Endothelial cell of umbilical vein (primary cell): Measurements from ENCODE around the gene PPM1H. TPM values are rescaled to one million over a fixed set of nuclear protein-coding genes. Genes with fewer than 3 reads are reported as not detected.

ENCODE experiments used
- BruUV-seq: library from RNA; stranded (reverse); fragments of 400-500 nt; replicated peaks from 2 replicates; lab custom pipeline; 2021; lab: Mats Ljungman, UMichigan
- CTCF ChIA-PET: fragments of 300-600, 350-600 bp; sonication (Branson Sonifier 250); formaldehyde crosslinking; loops from one replicate; lab custom pipeline; 2021; ENCODE audit warnings: antibody characterized with exemption, inconsistent platforms; lab: Charles Lee
- POLR2A ChIA-PET: fragments of 300-600, 350-600 bp; sonication (Branson Sonifier 250); formaldehyde crosslinking; loops from one replicate; lab custom pipeline; 2021; ENCODE audit warnings: antibody characterized with exemption, inconsistent platforms; lab: Charles Lee
- DNase-seq: peaks from one replicate; pipeline ENCODE4 v3.0.0-alpha.2; 2011; ENCODE audit warnings: low read depth, low spot score
- FAIRE-seq: peaks from 2 replicates; lab custom pipeline; 2011; peaks lifted over from hg19 to GRCh38; lab: Jason Lieb, UNC
- H2AFZ ChIP-seq: 2 replicates; pipeline ENCODE4 v1.6.0; 2012; ENCODE audit warnings: low read depth, low read length, control low read depth, inconsistent platforms
- H3K27ac ChIP-seq: 2 replicates; pipeline ENCODE4 v1.5.1; 2011; ENCODE audit warnings: low read depth, mild to moderate bottlenecking, control low read depth, low read length, moderate library complexity; ENCODE audit not compliant: insufficient read depth
- H3K27me3 ChIP-seq, 2 experiments: 2 replicates each; pipeline versions ENCODE4 v1.6.0 to v1.6.1; 2011; ENCODE audit warnings: low read length in 2 of 2, mixed read lengths in 1 of 2; ENCODE audit not compliant: control insufficient read depth in 2 of 2, insufficient read depth in 2 of 2
- H3K36me3 ChIP-seq, 2 experiments: 2 replicates in 1 of 2; 3 replicates in 1 of 2; pipeline ENCODE4 v1.5.1; 2011; ENCODE audit warnings: low read length in 2 of 2, mild to moderate bottlenecking in 1 of 2, moderate library complexity in 1 of 2; ENCODE audit not compliant: control insufficient read depth in 2 of 2, insufficient read depth in 2 of 2; ENCODE audit errors: extremely low read depth in 1 of 2
- H3K4me1 ChIP-seq: 3 replicates; pipeline ENCODE4 v1.5.1; 2011; ENCODE audit warnings: mild to moderate bottlenecking, low read length; ENCODE audit not compliant: control insufficient read depth, insufficient read depth; ENCODE audit errors: extremely low read depth
- H3K4me2 ChIP-seq: 2 replicates; pipeline ENCODE4 v1.6.1; 2011; ENCODE audit warnings: low read length, control low read depth, mixed read lengths; ENCODE audit not compliant: insufficient read depth
- H3K4me3 ChIP-seq, 3 experiments: fragments of 200-600 bp in 1 of 3; sonication (generic), shearing (Covaris generic) in 1 of 3; replicated peaks in 1 of 3; 2 replicates each; pipeline ENCODE4 v1.5.1; 2011 to 2016; ENCODE audit warnings: control low read depth in 3 of 3, low read length in 3 of 3, mild to moderate bottlenecking in 2 of 3, inconsistent platforms in 1 of 3, low read depth in 1 of 3, moderate library complexity in 1 of 3; ENCODE audit not compliant: insufficient read depth in 1 of 3
- H3K79me2 ChIP-seq: 2 replicates; pipeline ENCODE4 v1.6.0; 2012; ENCODE audit warnings: low read length, inconsistent platforms; ENCODE audit not compliant: control insufficient read depth, insufficient read depth
- H3K9ac ChIP-seq: replicated peaks from 2 replicates; pipeline ENCODE3; 2011; ENCODE audit warnings: low read length, control low read depth; ENCODE audit not compliant: insufficient read depth; ENCODE audit errors: extremely low read depth
- H3K9me1 ChIP-seq: replicated peaks from 3 replicates; pipeline ENCODE4 v1.6.0; 2011; ENCODE audit warnings: mild to moderate bottlenecking, low read length; ENCODE audit not compliant: control insufficient read depth, insufficient read depth; ENCODE audit errors: extremely low read depth
- H3K9me3 ChIP-seq: replicated peaks from 2 replicates; pipeline ENCODE4 v1.5.1; 2012; ENCODE audit warnings: low read length, inconsistent platforms; ENCODE audit not compliant: control insufficient read depth, insufficient read depth
- H4K20me1 ChIP-seq: replicated peaks from 2 replicates; pipeline ENCODE3; 2011; ENCODE audit warnings: mild to moderate bottlenecking, low read length; ENCODE audit not compliant: control insufficient read depth, insufficient read depth; ENCODE audit errors: extremely low read depth
- EZH2 ChIP-seq: IDR thresholded peaks from 2 replicates; pipeline ENCODE4 v1.6.1; 2012; ENCODE audit warnings: borderline replicate concordance, low read depth, mild to moderate bottlenecking, moderate library complexity, low read length, inconsistent platforms; ENCODE audit not compliant: severe bottlenecking
- FOS ChIP-seq: IDR thresholded peaks from 2 replicates; pipeline ENCODE4 v1.6.1; 2011; ENCODE audit warnings: mild to moderate bottlenecking, low read length, moderate library complexity, borderline replicate concordance; ENCODE audit not compliant: insufficient read depth
- GATA2 ChIP-seq: IDR thresholded peaks from 2 replicates; pipeline ENCODE4 v1.7.0; 2011; ENCODE audit warnings: low read depth, mild to moderate bottlenecking, moderate library complexity, mixed read lengths, low read length; ENCODE audit not compliant: insufficient read length, insufficient read depth
- JUN ChIP-seq: IDR thresholded peaks from 2 replicates; pipeline ENCODE4 v1.6.1; 2011; ENCODE audit warnings: borderline replicate concordance, low read depth; ENCODE audit not compliant: insufficient read length, insufficient read depth
- MYC ChIP-seq: IDR thresholded peaks from one replicate; pipeline ENCODE4 v1.6.1; 2011; ENCODE audit warnings: mild to moderate bottlenecking, low read depth, low read length
- POLR2A ChIP-seq: IDR thresholded peaks from 2 replicates; pipeline ENCODE4 v1.6.1; 2012; ENCODE audit warnings: low read depth, mild to moderate bottlenecking, control low read depth, low read length
- POLR2AphosphoS5 ChIP-seq: IDR thresholded peaks from 2 replicates; pipeline ENCODE4 v1.6.1; 2012; ENCODE audit warnings: low read depth, mild to moderate bottlenecking, control low read depth, low read length, moderate library complexity; ENCODE audit not compliant: insufficient read depth
- dilution Hi-C: fragments of 300-500 bp; cut with MboI; formaldehyde crosslinking; loops from one replicate; pipeline ENCODE4 v1.15.0; 2019; ENCODE audit warnings: low sequenced_read_pairs; ENCODE audit not compliant: extremely low pct_ligation_motif_present
- intact Hi-C: fragments of 100-400 bp; cut with micrococcal nuclease; formaldehyde crosslinking; loops from one replicate; pipeline ENCODE4 v1.10.0; 2022
- polyA plus RNA-seq, 4 experiments: library from polyadenylated mRNA; depleted of rRNA in 3 of 4; stranded (reverse) in 3 of 4; unstranded in 1 of 4; fragments of >200 nt; gene quantifications; 2 replicates each; pipeline versions ENCODE4 v1.2.1 to v1.2.3, GENCODE V29; 2011 to 2012; ENCODE audit warnings: missing spikeins in 1 of 4
- total RNA-seq: library from RNA; stranded (reverse); gene quantifications from 2 replicates; pipeline ENCODE4 v1.2.3, GENCODE V29; 2021
- TF ChIP-seq, protein P1 (sequence below): IDR thresholded peaks from 2 replicates; pipeline ENCODE4 v1.6.1; 2011; ENCODE audit not compliant: insufficient read depth, insufficient read length
- TF ChIP-seq, protein P2 (sequence below), 2 donors: IDR thresholded peaks; 1 replicate in 1 of 2; 2 replicates in 1 of 2; pipeline ENCODE4 v1.5.1; 2011; ENCODE audit warnings: low read length in 2 of 2, mild to moderate bottlenecking in 2 of 2, moderate library complexity in 2 of 2, control low read depth in 1 of 2, inconsistent platforms in 1 of 2, low read depth in 1 of 2; ENCODE audit not compliant: insufficient read depth in 1 of 2; ENCODE audit errors: extremely low read depth in 1 of 2

The PPM1H gene
- total and polyA plus RNA-seq, 2 donors (not counting 3 experiments of a cell fraction or from before 2014, with no cell fraction given), result 1.0 to 7.2 TPM

DNA sequence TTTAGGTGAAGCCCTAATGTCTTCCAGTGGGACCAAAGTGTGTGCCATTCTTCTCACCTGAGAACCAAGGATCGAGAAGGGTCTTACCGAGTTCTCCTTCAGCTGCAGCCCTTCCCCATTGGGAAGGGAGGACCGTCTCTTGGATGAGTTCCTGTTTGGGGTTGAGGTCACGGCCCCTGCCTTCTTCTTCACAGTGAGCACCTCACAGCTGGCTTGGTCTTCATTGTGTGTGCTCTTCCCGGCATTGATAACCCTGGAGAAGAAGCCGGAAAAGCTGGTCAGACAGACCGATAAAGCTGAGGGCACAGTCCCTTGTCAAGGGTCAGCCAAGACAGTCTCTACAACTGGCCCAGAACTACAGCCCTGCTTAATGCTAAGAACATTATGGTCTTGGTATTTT lies 102.9 kb downstream of the PPM1H start:
- no peak overlapping the region for H2AFZ ChIP-seq
- no peaks in the 10 kb centered on the region for H3K9me1 ChIP-seq
- H4K20me1 ChIP-seq, result no peaks in the 10 kb centered on the region
- ChIA-PET CTCF (interaction anchor here (1.5 kb wide), 1 partner anchor 250 kb away, joined by 4 read pairs; no protein-coding TSS in a partner anchor), POLR2A (no interaction called here)
- FAIRE-seq (no peak), DNase-seq (no peak)
- dilution Hi-C loops (no loop called here), intact Hi-C loops (no loop called here)
- no TSS peak for BruUV-seq
- no peak overlapping the region for H3K9ac ChIP-seq
- H3K4me1 ChIP-seq, result no peaks in the 10 kb centered on the region
- H3K79me2 ChIP-seq, result no peaks in the 10 kb centered on the region
- H3K27ac ChIP-seq, result no peak overlapping the region
- H3K36me3 ChIP-seq, result no peaks in the 10 kb centered on the region
- H3K27me3 ChIP-seq, result no peaks in the 10 kb centered on the region
- H3K4me2 ChIP-seq, result no peak overlapping the region
- no peak overlapping the region for H3K4me3 ChIP-seq
- no peak for TF ChIP-seq MYC
- TF ChIP-seq FOS, result no peak
- TF ChIP-seq JUN, result no peak
- no peak for TF ChIP-seq EZH2
- TF ChIP-seq, protein P1, sequence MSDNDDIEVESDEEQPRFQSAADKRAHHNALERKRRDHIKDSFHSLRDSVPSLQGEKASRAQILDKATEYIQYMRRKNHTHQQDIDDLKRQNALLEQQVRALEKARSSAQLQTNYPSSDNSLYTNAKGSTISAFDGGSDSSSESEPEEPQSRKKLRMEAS, result no peak
- TF ChIP-seq POLR2AphosphoS5, result no peak
- TF ChIP-seq, protein P2, sequence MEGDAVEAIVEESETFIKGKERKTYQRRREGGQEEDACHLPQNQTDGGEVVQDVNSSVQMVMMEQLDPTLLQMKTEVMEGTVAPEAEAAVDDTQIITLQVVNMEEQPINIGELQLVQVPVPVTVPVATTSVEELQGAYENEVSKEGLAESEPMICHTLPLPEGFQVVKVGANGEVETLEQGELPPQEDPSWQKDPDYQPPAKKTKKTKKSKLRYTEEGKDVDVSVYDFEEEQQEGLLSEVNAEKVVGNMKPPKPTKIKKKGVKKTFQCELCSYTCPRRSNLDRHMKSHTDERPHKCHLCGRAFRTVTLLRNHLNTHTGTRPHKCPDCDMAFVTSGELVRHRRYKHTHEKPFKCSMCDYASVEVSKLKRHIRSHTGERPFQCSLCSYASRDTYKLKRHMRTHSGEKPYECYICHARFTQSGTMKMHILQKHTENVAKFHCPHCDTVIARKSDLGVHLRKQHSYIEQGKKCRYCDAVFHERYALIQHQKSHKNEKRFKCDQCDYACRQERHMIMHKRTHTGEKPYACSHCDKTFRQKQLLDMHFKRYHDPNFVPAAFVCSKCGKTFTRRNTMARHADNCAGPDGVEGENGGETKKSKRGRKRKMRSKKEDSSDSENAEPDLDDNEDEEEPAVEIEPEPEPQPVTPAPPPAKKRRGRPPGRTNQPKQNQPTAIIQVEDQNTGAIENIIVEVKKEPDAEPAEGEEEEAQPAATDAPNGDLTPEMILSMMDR (IDR thresholded peaks at IDR 0.05; ENCODE audit: extremely low read depth in 1 of 2, insufficient read depth in 1 of 2, low read depth in 1 of 2, low read length in 2 of 2), result no peak
- TF ChIP-seq GATA2, result no peak
- no peak for TF ChIP-seq POLR2A
- no peaks in the 10 kb centered on the region for H3K9me3 ChIP-seq
